Putamen (tissue), 1 donor: ENCODE results near the gene THBS4.
A peak's percentile ranks its signal among the peaks of the same experiment; 100 is the strongest.
"Not testable (repeated sequence)": the region's sequence is repeated elsewhere in the genome, so short reads cannot be mapped to it uniquely, and the experiment has no call there.

Experiments
- DNase-seq: peaks from one replicate; pipeline ENCODE4 v3.0.0-alpha.2; 2016; ENCODE audit warnings: low spot score

The THBS4 gene

DNA sequence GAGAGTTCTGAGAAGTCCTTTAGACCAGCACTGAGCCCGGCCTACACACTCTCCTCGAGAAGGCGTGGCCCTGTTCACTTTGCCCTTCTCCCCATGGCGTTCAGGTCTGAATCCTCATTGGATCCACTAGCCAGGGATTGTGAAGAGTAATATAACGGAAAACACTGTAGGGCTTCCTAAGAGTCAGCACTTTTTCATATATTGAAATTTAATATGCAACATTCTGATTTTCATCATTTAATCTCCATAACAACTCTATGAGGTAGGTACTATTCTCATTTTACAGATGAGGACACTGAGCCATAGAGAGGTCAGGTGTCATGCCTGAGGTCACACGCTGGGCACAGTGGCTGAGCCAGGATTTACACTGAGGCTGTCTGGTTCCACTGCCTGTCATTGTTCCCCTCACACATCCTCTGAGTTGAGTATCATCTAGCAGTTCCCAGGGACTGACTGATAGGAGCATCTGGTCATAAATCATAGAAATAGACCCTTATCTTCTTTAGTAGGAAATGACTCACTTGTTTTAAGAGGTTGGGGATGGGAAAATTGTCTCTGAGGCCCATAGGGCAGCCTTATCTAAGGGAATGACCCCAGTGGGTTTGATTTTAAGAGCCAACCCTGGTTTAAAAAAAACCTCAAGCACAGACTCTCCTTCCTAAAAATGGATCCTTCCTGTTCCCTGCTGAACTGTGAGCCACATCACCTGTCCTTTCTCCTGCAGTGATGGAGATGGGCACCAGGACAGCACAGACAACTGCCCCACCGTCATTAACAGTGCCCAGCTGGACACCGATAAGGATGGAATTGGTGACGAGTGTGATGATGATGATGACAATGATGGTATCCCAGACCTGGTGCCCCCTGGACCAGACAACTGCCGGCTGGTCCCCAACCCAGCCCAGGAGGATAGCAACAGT, 41.2 kb downstream of the THBS4 start:
- no peak for DNase-seq

DNA sequence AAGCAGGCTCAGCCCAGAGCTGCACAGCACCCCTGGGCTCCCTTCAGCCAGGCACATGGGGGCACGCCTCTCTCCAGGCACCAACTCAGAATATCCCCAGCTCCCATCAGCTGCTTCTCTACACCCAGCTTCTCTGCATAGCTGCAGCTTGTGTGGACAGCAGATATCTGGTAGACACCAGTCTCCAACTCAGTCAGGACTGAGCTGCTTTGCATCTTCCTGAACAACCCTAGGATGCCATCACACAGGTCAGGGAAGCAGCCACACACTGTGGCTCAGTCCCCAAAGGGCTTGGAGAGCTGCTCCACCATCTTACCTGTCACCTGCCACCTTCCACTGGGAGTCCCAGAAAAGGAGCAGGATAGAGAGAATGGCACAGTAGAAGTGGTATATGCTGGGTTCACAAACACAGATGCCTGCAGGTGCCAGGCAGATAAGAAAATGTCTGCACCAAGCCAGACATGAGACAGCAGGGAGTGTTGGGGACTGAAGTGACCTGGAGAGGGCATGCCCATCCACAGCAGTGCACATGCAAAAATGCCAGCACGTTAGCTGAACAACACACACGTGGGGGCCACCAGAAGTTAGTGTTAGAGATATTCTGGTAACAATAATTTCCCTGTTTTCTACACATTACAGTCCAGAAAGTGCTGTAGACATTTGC, 42.0 kb downstream of the THBS4 start:
- no peak for DNase-seq

DNA sequence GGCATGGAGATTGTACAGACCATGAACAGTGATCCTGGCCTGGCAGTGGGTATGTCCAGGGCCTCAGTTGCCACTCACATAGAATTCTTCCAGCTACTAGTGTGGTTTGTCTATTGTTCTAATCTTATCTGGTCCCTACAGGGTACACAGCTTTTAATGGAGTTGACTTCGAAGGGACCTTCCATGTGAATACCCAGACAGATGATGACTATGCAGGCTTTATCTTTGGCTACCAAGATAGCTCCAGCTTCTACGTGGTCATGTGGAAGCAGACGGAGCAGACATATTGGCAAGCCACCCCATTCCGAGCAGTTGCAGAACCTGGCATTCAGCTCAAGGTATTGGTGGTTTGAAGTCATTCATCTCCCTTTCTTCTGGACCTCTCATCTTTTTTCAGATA, 43.8 kb downstream of the THBS4 start:
- no peak for DNase-seq

DNA sequence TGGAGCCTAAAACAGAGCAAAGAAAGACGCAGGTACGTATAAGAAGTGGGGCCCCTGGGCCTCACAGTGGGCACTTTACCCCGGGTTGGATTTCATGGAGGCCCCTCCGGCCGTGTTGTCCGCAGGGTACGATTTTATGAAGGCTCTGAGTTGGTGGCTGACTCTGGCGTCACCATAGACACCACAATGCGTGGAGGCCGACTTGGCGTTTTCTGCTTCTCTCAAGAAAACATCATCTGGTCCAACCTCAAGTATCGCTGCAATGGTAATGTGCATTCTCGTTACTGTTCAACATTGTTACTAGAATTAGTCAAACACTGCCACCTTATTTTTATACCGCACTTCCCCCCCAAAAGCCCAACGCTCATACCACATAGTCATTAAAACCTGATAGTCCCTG, 47.1 kb downstream of the THBS4 start:
- DNase-seq, result no peak

DNA sequence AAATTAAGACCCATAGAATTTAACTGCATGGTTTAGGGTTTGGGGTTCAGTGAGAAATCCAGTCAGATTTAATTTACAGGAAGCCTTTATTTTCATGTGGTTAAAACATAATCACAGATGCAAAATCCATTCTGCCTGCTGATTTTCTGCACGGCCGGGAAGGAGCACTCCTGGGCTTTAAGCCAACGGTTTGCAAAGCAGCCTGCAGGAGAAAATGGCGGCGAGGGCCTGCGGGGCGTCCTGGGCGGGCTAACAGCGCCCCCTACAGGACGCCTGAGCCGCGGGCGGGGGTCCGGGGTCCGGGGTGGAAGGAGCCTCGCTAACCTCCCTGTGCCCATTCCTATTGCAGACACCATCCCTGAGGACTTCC, 47.6 kb downstream of the THBS4 start:
- peak; percentile 79 for DNase-seq

DNA sequence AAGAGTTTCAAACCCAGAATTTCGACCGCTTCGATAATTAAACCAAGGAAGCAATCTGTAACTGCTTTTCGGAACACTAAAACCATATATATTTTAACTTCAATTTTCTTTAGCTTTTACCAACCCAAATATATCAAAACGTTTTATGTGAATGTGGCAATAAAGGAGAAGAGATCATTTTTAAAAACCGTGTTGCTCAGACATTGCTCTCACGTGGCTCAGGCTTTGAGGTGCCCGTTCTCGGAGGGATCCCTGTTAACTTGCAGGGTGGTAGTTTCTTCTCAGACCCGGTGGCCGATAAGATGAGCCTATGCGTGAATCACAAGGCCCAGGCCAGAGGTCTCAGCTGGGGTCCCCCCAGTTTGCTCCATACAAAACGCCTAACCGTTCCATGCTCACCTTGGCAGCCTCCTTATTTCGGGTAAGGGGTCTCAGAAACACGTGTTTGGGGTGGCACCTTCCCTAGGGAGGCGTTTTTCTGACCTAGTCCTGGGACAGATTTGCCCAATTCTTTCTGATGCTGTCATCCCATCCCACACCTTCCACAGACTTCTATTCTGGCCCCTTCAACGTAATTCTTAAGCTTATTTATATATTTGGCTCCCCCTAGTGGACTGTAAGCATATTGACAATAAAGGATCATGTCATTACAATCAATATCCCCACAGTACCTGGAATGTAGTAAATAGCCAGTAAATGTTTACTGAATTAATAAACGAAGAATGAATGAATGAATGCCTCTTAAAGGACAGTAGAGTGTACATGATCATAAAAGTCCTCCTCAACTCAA, 48.1 kb downstream of the THBS4 start:
- peak; percentile 75 for DNase-seq

DNA sequence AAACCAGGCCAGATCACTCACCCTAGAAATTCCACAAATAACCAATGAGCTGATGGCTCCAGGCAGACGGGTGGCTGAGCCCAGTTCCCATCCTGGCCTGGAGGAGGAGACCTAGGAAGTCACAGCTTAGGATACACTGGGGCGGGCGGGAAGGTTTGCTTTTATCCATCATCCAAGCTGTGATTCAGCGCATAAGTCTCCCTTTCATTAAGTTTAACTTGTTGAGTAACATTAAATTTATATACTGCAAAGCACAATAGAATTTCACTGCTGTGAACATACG, 55.7 kb downstream of the THBS4 start:
- DNase-seq, result no peak

DNA sequence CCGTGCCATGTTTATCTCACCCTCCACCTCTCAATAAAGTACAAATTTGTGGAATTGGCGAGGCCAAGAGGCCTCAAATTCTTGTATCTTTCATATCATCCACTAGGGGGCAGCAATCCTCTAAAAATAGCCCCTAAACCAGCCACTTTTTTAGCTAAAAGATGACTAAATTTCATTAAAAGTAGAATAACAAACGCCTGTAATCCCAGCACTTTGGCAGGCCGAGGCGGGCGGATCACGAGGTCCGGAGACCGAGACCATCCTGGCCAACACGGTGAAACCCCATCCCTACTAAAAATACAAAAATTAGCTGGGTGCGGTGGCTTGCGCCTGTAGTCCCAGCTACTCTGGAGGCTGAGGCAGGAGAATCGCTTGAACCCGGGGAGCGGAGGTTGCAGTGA, 56.6 kb downstream of the THBS4 start:
- peak; percentile 51 for DNase-seq

DNA sequence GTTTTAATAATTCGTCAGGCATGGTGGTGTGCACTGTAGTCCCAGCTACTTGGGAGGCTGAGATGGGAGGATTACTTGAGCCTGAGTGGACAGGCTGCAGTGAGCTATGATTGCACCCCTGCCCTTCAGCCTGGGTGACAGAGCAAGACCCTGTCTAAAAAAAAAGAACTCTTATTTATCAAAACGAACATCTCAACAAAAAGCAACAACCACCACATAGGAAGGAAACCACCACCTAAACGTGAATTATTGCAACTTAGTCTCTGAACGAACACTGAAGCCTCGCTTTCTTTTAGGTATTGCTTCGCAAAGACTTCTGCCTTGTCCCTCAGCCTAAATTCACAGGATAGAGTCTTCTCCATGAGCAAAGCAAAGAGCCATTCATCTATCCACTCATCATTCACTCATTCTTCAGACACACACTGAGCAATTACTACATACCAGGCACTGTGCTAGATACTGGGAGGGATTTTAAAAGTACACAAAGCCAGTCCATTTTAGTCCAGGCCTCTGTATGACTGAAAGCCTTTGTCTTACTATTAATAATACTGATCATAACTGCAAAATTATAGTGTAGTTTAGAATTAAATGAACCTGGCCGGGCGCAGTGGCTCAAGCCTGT, 57.4 kb downstream of the THBS4 start:
- DNase-seq, result no peak

DNA sequence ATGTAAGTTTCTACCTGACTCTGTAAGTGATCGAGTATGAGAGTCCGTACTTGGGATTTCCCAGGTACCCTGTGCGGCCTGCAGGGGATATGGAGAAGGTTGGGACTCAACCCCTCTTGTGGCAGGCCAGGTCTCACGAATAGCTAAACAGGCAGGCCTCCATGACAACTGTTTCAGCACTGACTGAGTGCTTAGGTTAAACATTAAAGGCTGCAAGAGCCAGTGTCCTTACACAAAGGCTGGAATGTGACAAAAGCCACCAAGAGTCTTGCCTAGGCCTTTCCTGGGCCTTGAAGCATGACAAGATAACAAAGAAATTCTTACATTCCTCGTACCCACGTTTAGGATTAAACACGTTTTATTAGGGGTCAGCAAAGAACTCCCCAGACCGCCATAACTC, 58.6 kb downstream of the THBS4 start:
- no peak for DNase-seq

DNA sequence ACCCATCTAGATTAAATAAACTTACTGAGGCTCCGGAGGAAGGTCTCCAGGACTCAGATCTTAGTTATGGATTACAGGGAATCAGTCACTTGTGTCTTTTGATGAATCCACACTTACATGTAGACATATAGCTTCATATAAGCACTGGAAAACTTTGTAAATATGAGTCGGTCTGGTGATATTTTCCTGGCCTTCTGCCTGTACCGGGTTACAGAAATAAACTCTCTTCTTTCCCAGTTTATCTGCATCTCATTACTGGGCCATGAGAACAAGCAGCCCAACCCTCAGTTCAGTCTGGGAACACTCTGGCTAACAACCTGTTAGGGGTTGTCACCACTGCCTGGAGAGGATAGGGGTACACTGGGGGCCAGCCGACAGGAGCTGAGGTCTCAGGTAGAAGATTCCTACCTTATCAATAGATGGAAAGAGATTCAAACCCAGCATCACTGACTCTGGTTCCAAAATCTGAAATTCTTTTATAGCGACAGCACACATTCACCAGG, 59.1 kb downstream of the THBS4 start:
- DNase-seq, result no peak

DNA sequence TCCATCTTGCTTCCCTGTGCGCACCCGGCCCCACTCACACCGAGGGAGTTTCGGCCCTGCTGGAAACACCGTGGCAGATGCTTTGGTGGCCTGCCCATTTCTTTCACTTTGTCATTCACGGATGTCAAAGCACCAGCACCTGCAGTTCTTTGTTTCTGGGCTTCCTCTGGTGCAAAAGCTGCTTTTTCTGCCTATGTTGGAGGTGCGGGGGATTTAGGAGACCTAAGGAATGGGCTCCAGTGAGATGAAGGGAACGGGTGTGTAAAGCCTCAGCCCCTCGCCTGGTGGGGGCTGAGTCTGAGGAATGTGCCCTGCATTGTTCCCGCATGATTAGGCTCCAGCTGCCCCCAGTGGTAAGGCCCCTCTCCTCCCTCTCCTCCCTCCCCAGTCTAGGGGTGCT, 62.3 kb downstream of the THBS4 start:
- DNase-seq, result no peak

DNA sequence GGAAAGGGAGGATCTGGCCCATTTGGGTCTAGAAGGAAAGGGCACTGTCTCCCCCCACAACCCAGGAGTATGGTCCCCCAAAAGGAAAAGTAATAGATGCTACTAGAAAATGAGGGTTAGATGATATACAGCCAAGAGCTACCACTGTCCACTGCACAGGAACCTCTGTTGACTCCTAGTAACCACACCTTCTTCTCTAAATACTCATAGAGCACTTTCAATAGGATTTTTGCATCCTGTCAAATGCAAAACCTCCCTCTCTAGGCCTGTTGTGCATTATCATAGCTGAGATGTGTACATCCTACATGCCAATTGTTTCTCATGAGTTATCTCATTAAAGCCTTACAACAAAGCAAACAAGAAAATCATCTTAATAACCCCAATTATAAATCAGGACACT, 66.8 kb downstream of the THBS4 start:
- no peak for DNase-seq

DNA sequence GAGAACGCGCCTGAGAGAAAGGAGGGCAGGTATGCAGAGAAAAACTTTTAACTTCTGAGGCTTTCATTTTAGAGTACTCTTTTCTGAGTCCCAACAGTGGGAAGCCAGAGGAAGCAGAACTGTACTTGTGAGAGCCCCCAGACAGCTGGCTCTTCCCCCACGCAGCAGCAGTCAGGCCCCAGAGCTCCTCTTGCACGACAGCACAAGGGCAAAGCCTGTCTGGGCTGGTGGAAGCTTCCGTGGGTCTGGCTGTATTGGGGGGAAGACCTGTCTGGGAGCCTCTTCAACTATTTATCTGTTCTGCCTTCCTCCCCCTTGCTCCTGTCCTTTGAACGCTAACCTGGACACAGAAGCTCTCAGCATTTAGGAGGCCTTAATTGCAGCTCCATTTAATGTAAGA, 68.2 kb downstream of the THBS4 start:
- no peak for DNase-seq

DNA sequence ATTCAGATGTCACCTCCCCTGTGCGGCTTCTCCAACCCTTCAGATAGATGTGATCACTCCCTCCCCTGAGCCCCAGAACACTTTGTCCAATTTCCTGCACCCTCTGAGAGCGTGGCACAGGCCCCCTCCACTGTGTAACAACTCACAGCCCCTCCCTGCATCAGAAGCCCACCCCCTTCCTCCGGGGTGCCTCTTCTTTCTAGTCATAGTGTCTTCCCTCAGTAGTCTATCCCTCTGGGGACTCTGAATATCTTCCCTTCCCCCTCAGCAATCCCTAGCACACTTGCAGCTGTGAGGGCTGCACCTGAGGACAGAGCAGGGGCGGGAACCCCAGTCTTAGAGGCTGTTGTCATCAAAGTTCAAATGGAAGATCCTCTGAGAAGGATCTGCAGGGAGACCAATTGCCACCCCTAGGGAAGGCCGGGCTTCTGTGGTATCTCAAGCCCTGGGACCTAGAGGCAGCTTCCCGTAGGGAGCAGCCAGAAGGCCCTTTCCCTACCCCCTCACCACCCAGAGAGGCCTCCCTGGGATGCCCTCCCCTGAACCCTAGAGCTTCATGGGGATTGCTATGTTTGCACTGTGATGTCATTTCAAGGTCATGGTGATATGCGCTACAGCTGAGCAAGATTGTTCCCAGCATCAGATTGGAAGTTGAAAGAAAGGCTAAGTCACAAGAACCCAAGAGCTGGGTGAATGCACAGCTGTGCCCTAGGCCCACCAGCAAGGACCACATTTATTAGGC, 70.7 kb downstream of the THBS4 start:
- no peak for DNase-seq

DNA sequence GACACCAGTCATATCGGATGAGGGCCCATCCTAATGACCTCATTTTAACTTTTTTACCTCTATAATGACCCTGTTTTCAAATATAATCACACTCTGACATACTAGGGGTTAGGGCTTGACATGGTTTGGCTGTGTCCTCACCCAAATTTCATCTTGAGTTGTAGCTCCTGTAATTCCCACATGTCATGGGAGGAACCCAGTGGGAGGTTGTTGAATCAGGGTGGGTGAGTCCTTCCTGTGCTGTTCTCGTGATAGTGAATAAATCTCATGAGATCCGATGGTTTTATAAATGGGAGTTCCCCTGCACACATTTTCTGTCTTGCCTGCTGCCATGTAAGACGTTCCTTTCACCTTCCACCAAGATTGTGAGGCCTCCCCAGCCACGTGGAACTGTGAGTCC, 71.8 kb downstream of the THBS4 start:
- no peak for DNase-seq

DNA sequence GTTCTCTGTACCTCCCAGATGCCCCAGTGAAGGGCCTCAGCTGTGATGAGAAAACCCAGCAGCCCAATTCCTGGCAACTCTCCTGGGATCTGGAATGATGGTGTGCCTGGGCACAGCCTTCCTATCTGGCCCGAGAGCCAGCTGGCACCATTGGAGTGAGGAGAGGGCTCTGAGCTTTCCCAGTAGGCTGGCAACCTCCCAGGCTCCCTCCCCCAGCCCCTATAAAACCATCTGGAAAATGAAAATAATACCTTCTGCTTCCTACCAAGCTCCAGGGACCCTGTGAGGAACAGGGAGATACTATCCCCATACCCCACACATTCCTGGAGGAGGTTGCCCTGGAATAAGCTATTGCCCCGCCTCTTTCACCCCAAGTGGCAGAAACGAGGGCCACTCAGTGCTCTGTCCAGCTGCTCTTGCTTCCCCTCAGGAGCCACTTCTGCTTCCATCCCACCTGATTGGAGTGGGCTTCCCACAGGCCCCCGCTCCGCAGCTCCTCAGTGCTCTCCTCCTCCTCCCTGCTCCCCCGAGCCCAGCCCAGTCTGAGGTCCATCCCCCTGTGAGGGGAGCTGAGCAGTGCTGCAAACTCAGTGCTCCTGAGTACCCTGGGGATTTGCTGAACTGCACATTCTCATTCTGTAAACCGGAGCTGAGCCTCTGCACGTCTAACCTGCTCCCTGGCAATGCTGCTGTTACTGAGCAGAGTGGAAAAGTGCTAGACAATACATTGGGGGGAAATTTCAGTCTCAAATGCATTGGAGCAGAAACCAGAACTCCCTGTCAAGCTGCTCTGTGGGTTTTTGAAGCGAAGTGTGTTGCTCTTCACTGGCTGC, 74.7 kb downstream of the THBS4 start:
- DNase-seq, result no peak

DNA sequence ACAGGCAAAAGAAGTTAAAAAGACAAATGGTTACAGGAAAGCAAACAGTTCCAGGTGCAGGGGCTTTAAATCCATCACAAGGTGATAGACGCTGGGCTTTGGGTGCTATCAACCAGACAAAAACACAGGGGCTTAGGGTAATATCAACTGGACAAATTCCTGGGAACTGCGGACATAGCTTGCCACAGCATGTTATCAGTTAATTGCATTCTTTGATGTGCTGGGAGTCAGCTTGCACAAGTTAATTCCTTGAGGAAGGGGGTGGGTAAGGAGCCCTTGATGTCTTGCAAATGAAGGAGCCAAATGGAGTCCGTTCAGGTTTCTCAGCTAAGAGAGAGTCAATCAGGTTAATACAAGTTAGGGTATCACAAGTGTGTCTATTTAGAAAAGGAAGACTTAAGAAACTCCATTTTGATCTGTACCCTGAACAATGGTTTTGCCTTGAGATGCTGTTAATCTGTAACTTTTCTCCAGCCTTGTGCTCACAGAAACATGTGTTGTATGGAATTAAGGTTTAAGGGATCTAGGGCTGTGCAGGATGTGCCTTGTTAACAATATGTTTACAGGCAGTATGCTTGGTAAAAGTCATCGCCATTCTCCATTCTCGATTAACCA, 76.3 kb downstream of the THBS4 start:
- not testable (repeated sequence) for DNase-seq

DNA sequence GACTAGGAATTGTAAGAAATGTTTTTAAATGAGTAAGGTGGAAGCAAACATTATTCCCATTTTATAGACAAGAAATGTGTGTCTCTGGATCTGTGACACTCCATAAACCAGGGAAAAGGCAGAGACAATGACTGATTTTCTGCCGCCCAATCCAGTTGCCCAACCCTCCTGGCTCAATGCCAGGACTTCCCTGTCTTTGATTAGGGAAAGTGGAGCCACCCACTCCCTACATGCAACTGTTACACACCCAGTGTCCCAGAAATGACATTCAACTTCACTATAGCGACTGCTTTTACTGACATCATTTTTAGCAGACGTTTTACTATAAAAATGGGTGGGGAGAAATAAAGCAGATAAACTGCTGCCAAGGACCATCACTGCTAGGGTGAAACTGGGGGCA, 79.7 kb downstream of the THBS4 start:
- no peak for DNase-seq

DNA sequence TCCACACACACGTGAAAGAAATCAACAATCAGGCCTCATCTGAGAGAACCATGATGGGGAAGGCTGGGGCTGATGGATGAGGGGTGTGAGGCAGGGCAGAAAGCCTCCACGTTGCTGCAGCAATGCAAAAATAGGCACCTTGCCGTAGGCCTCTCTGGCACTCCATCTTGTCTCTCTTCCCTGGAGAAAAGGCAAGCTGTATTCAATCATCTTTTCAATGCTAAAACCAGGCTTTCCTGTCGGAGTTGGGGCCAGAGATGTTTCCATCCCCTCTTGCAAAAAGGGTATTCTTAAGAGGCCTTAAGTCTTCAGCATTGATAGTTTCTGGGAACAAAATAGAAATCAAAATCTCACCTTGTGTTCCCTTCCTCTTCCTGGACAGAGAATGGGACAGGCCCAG, 80.9 kb downstream of the THBS4 start:
- DNase-seq, result no peak
